ENCODE measurements around the gene KIF11. TPM values are rescaled to one million over a fixed set of nuclear protein-coding genes. Genes with fewer than 3 reads are reported as not detected.
A peak's percentile ranks its signal among the peaks of the same experiment; 100 is the strongest.

KIF11 gene
- total and polyA plus RNA-seq, 2 of the 13 experiments (the other 11 are each of a cell fraction or from before 2014, with no cell fraction given): 8.7 to 38.4 TPM

- peak; percentile 100 for TF ChIP-seq HNRNPLL (IDR thresholded peaks at IDR 0.05; ENCODE audit: low read depth, low read length, poor library complexity, severe bottlenecking)
- peak; percentile 61; the same call in 1 of the 2 replicates for TF ChIP-seq ZSCAN9 (CRISPR knock-in tag; IDR thresholded peaks at IDR 0.05; ENCODE audit: borderline replicate concordance)
- 0 out of 2 replicates have a peak, but pooled peaks have one; percentile 18 for TF ChIP-seq IKZF5 (CRISPR knock-in tag; IDR thresholded peaks at IDR 0.05)
- TF ChIP-seq TIGD3 (CRISPR knock-in tag; IDR thresholded peaks at IDR 0.05; ENCODE audit: borderline replicate concordance): peak; percentile 24; the same call in 1 of the 2 replicates
- no peak for TF ChIP-seq ZNF652 (CRISPR knock-in tag; IDR thresholded peaks at IDR 0.05; ENCODE audit: borderline replicate concordance, low read depth)
- TF ChIP-seq SNAPC4 (CRISPR knock-in tag; IDR thresholded peaks at IDR 0.05): no peak
- no peak for TF ChIP-seq ZNF598 (CRISPR knock-in tag; IDR thresholded peaks at IDR 0.05; ENCODE audit: borderline replicate concordance)
- TF ChIP-seq ZNF234 (CRISPR knock-in tag; conservative IDR thresholded peaks at IDR 0.05): no peak
- no peak; the same call in 1 of the 2 replicates for TF ChIP-seq ZNF33A (CRISPR knock-in tag; IDR thresholded peaks at IDR 0.05; ENCODE audit: borderline replicate concordance)
- peak; percentile 69 for TF ChIP-seq TBX2 (CRISPR knock-in tag; IDR thresholded peaks at IDR 0.05; ENCODE audit: borderline replicate concordance)
- peak; percentile 63 for TF ChIP-seq TFE3 (CRISPR knock-in tag; IDR thresholded peaks at IDR 0.05)
- TF ChIP-seq PHF20 (CRISPR knock-in tag; IDR thresholded peaks at IDR 0.05): peak; percentile 82
- no peak for TF ChIP-seq SMC3 (IDR thresholded peaks at IDR 0.05; ENCODE audit: low read length)
- no peak for TF ChIP-seq CENPBD1 (CRISPR knock-in tag; IDR thresholded peaks at IDR 0.05; ENCODE audit: borderline replicate concordance, low read depth)
- TF ChIP-seq ZGPAT (CRISPR knock-in tag; IDR thresholded peaks at IDR 0.05): no peak; the same call in 1 of the 2 replicates
- TF ChIP-seq SMARCE1 (IDR thresholded peaks at IDR 0.05; ENCODE audit: borderline replicate concordance): no peak
- TF ChIP-seq SALL1 (CRISPR knock-in tag; IDR thresholded peaks at IDR 0.05): peak; percentile 86
Observed at GRCh38 chr10:92591550-92592022, 1.3 kb upstream of the KIF11 start (continued).

Measured in HepG2 (cell line).